MM.1S (cell line): ENCODE results near the gene CSTA.
"Not testable (repeated sequence)": the region's sequence is repeated elsewhere in the genome, so short reads cannot be mapped to it uniquely, and the experiment has no call there.

ENCODE experiments used
- DNase-seq: peaks from one replicate; pipeline ENCODE4 v3.0.0-alpha.2; 2015
- H2AFZ ChIP-seq: fragments of 300-600 bp; sonication (generic); 2 replicates; pipeline ENCODE4 v1.6.0; 2016; ENCODE audit warnings: antibody characterized with exemption, low read length
- H3F3A ChIP-seq: fragments of 300-600 bp; sonication (generic); 2 replicates; pipeline ENCODE4 v1.6.1; 2016; ENCODE audit warnings: mild to moderate bottlenecking, antibody characterized with exemption, low read length, moderate library complexity, mixed read lengths; ENCODE audit not compliant: insufficient read depth
- H3K27ac ChIP-seq: fragments of 300-600 bp; sonication (generic); 2 replicates; pipeline ENCODE4 v1.5.1; 2016; ENCODE audit warnings: mild to moderate bottlenecking, low read length
- H3K27me3 ChIP-seq: fragments of 300-600 bp; sonication (generic); replicated peaks from 2 replicates; pipeline ENCODE4 v1.6.0; 2016; ENCODE audit warnings: low read length; ENCODE audit not compliant: insufficient read depth
- H3K36me3 ChIP-seq: fragments of 300-600 bp; sonication (generic); replicated peaks from 2 replicates; pipeline ENCODE4 v1.6.1; 2016; ENCODE audit warnings: mild to moderate bottlenecking, low read length, mixed read lengths; ENCODE audit not compliant: insufficient read depth
- H3K4me1 ChIP-seq: fragments of 300-600 bp; sonication (generic); 2 replicates; pipeline ENCODE4 v1.6.1; 2016; ENCODE audit warnings: low read length, mixed read lengths
- H3K4me2 ChIP-seq: fragments of 300-600 bp; sonication (generic); 2 replicates; pipeline ENCODE4 v1.6.0; 2016; ENCODE audit warnings: low read depth, low read length
- H3K4me3 ChIP-seq: fragments of 300-600 bp; sonication (generic); 2 replicates; pipeline ENCODE4 v1.5.1; 2016; ENCODE audit warnings: low read length, mixed read lengths
- H3K79me2 ChIP-seq: fragments of 300-600 bp; sonication (generic); 2 replicates; pipeline ENCODE4 v1.6.1; 2016; ENCODE audit warnings: mixed run types, low read length, mixed read lengths
- H3K9ac ChIP-seq: fragments of 300-600 bp; sonication (generic); 2 replicates; pipeline ENCODE4 v1.6.1; 2016; ENCODE audit warnings: low read length, mixed read lengths
- H3K9me2 ChIP-seq: fragments of 300-600 bp; sonication (generic); replicated peaks from 2 replicates; pipeline ENCODE4 v1.6.1; 2016; ENCODE audit warnings: mild to moderate bottlenecking, low read length, mixed read lengths; ENCODE audit not compliant: insufficient read depth
- H3K9me3 ChIP-seq: fragments of 300-600 bp; sonication (generic); replicated peaks from 2 replicates; pipeline ENCODE4 v1.6.1; 2016; ENCODE audit warnings: mild to moderate bottlenecking, low read length, mixed read lengths; ENCODE audit not compliant: insufficient read depth
- H4K20me1 ChIP-seq: fragments of 300-600 bp; sonication (generic); 2 replicates; pipeline ENCODE4 v1.6.1; 2016; ENCODE audit warnings: mild to moderate bottlenecking, low read length, moderate library complexity, mixed read lengths; ENCODE audit not compliant: insufficient read depth
- EZH2 ChIP-seq: fragments of 300-600 bp; sonication (generic); optimal IDR thresholded peaks from 2 replicates; pipeline ENCODE3; 2017; ENCODE audit warnings: low read depth, mild to moderate bottlenecking, antibody characterized with exemption, low read length, mixed read lengths
- EZH2phosphoT487 ChIP-seq: fragments of 300-600 bp; sonication (generic); IDR thresholded peaks from 2 replicates; pipeline ENCODE4 v1.6.1; 2018; ENCODE audit warnings: antibody characterized with exemption, low read length
- TF ChIP-seq, protein P1 (sequence below): fragments of 300-600 bp; sonication (generic); IDR thresholded peaks from 2 replicates; pipeline ENCODE4 v1.5.1; 2016; ENCODE audit warnings: antibody characterized with exemption, low read length, mixed read lengths

Gene CSTA

DNA sequence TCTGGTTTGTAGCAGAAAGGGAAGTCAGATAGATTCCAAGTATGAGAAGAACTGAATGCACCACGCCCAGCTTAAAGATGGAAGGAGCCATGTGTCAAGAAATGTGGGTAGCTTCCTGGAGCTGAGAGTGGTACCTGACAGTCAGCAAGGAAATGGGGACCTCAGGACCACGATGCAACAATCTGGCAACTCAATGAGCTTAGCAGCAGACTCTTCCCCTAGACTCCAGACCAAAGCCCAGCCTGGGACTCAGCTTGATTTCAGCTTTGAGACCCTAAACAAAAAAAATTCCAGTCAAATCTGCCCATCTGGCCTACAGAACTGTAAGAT lies 33.6 kb downstream of the CSTA start:
- no peak overlapping the region for H3K4me2 ChIP-seq
- TF ChIP-seq EZH2 (no peak), EZH2phosphoT487 (no peak)
- TF ChIP-seq, protein P1, sequence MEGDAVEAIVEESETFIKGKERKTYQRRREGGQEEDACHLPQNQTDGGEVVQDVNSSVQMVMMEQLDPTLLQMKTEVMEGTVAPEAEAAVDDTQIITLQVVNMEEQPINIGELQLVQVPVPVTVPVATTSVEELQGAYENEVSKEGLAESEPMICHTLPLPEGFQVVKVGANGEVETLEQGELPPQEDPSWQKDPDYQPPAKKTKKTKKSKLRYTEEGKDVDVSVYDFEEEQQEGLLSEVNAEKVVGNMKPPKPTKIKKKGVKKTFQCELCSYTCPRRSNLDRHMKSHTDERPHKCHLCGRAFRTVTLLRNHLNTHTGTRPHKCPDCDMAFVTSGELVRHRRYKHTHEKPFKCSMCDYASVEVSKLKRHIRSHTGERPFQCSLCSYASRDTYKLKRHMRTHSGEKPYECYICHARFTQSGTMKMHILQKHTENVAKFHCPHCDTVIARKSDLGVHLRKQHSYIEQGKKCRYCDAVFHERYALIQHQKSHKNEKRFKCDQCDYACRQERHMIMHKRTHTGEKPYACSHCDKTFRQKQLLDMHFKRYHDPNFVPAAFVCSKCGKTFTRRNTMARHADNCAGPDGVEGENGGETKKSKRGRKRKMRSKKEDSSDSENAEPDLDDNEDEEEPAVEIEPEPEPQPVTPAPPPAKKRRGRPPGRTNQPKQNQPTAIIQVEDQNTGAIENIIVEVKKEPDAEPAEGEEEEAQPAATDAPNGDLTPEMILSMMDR = no peak
- no peaks in the 10 kb centered on the region for H4K20me1 ChIP-seq
- H3K9ac ChIP-seq = no peak overlapping the region
- H2AFZ ChIP-seq = no peak overlapping the region
- H3K27ac ChIP-seq = no peak overlapping the region
- H3K27me3 ChIP-seq = no peaks in the 10 kb centered on the region
- no peaks in the 10 kb centered on the region for H3K9me2 ChIP-seq
- no peaks in the 10 kb centered on the region for H3F3A ChIP-seq
- no peaks in the 10 kb centered on the region for H3K9me3 ChIP-seq
- no peaks in the 10 kb centered on the region for H3K36me3 ChIP-seq
- H3K4me3 ChIP-seq = no peak overlapping the region
- no peak for DNase-seq
- no peaks in the 10 kb centered on the region for H3K79me2 ChIP-seq
- H3K4me1 ChIP-seq = no peaks in the 10 kb centered on the region

DNA sequence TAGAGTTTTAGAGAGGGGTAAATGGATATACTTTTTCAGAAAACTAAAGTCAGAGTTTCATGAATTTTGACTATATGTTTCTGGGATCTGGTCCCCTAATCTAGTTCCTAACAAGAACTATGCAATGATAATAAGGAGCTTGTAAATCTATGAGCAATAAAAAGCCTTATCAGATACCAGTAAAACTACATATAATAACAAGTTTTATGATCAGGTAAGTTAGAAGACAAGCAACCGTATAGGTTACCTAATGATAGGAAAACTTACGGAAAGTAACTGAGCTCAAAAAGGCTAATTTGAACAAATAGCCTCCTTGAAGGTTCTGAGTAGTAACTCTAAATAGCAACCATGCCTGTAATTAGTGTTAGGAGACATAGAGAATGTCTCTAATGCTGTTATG lies 37.0 kb downstream of the CSTA start:
- no peak overlapping the region for H3K4me2 ChIP-seq
- no peaks in the 10 kb centered on the region for H4K20me1 ChIP-seq
- H3K9me3 ChIP-seq = no peaks in the 10 kb centered on the region
- no peaks in the 10 kb centered on the region for H3K27me3 ChIP-seq
- no peaks in the 10 kb centered on the region for H3K9me2 ChIP-seq
- H3F3A ChIP-seq = no peaks in the 10 kb centered on the region
- TF ChIP-seq EZH2 (no peak), EZH2phosphoT487 (no peak)
- TF ChIP-seq, protein P1 = no peak
- no peaks in the 10 kb centered on the region for H3K79me2 ChIP-seq
- DNase-seq = no peak
- no peak overlapping the region for H3K4me3 ChIP-seq
- no peak overlapping the region for H3K27ac ChIP-seq
- no peak overlapping the region for H2AFZ ChIP-seq
- no peaks in the 10 kb centered on the region for H3K36me3 ChIP-seq
- no peaks in the 10 kb centered on the region for H3K4me1 ChIP-seq
- H3K9ac ChIP-seq = no peak overlapping the region

DNA sequence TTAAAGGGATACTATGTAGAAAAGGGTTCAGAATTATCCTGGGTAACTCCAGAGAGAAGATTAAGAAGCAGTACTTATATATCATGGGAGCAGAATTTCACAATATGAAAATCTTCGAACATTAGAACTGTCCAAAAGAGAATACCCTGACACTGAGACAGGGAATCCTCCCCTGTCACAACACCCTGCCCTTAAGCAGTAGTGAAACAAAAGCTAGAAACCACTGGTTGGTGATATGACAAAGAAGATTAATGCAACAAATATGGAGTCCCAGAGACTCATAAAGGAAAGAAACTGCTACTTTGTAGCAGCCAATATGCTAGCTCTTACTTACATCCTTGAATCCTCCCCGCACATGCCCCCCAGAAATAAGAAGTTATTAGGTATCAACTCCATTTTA lies 39.4 kb downstream of the CSTA start:
- Histone ChIP-seq H3K4me3 (no peak overlapping the region), H2AFZ (no peak overlapping the region), H3K9me2 (no peaks in the 10 kb centered on the region), H3K9ac (no peak overlapping the region), H3K79me2 (no peaks in the 10 kb centered on the region), H3F3A (no peaks in the 10 kb centered on the region), H3K4me1 (no peaks in the 10 kb centered on the region), H3K4me2 (no peak overlapping the region), H3K36me3 (no peaks in the 10 kb centered on the region), H3K27ac (no peak overlapping the region), H3K9me3 (no peaks in the 10 kb centered on the region), H4K20me1 (no peaks in the 10 kb centered on the region), H3K27me3 (no peaks in the 10 kb centered on the region)
- DNase-seq = no peak
- TF ChIP-seq EZH2phosphoT487 (no peak), EZH2 (no peak)
- TF ChIP-seq, protein P1 = no peak

DNA sequence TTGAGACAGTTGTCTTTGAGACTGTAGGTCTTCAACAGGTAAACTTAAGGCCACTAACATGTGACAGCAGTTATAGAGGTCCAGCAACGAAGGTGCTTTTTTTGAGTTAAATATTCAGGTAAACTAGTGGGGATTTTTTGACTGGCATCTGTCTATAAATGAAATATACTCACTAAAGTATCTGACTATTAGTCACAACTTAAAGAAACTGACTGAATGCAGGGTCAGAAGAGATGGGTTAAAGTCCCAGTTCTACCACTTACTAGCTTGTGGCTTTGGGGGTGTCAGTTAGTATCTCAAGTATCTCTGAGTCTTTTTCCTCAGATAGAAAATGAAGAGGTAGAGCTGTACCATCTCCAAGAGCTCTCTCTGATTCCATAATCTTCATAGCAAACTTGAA lies 40.0 kb downstream of the CSTA start:
- no peaks in the 10 kb centered on the region for H3K9me3 ChIP-seq
- no peaks in the 10 kb centered on the region for H3K4me1 ChIP-seq
- no peaks in the 10 kb centered on the region for H3K79me2 ChIP-seq
- DNase-seq = no peak
- H2AFZ ChIP-seq = no peak overlapping the region
- no peak overlapping the region for H3K4me3 ChIP-seq
- no peak overlapping the region for H3K27ac ChIP-seq
- no peaks in the 10 kb centered on the region for H3F3A ChIP-seq
- no peaks in the 10 kb centered on the region for H4K20me1 ChIP-seq
- no peak overlapping the region for H3K9ac ChIP-seq
- no peaks in the 10 kb centered on the region for H3K9me2 ChIP-seq
- H3K27me3 ChIP-seq = no peaks in the 10 kb centered on the region
- no peaks in the 10 kb centered on the region for H3K36me3 ChIP-seq
- H3K4me2 ChIP-seq = no peak overlapping the region
- TF ChIP-seq EZH2phosphoT487 (no peak), EZH2 (no peak)
- TF ChIP-seq, protein P1 = no peak

DNA sequence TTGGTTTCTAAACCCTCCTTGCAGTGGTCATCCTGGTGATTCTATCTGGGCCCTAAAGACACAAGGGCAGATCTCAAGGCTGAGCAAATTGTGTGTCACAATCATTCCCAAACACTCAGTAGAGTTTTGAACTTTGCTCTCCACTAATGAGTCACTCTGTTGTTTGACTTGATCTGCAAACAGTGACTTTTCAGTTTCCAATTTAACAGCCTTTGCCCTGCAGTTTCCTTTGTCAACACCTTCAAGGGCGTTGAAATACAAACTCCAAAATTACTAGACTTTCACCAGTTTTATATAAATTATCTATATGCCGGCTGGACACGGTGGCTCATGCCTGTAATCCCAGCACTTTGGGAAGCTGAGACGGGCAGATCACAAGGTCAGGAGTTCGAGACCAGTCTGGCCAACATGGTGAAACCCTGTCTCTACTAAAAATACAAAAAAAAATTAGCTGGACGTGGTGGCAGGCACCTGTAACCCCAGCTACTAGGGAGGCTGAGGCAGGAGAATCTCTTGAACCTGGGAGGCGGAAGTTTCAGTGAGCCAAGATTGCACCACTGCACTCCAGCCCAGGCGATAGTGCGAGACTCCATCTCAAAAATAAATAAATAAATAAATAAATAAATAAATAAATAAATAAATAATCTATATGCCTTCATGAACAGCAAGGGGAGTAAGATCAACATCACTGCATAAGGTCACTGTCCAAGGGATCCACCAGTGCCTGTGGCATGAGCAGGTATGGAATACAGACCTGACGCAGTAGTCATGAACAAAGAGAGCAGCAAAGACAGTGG lies 40.7 kb downstream of the CSTA start:
- DNase-seq, H3F3A ChIP-seq, H3K9me3 ChIP-seq, H3K4me1 ChIP-seq, H4K20me1 ChIP-seq, H3K36me3 ChIP-seq, H3K9ac ChIP-seq, H3K27ac ChIP-seq, H3K4me2 ChIP-seq, H3K27me3 ChIP-seq, H2AFZ ChIP-seq, H3K9me2 ChIP-seq, H3K79me2 ChIP-seq, H3K4me3 ChIP-seq: not testable (repeated sequence)
